GM21390 (cell line): Measurements from ENCODE around the gene PELO.

Source experiments
- ATAC-seq: cut with Tn5 transposase; IDR thresholded peaks from one replicate; pipeline ENCODE4 v1.9.1; 2021; ENCODE audit not compliant: unreplicated experiment

PELO gene

GRCh38 chr5:52827815-52828214 lies 40.1 kb downstream of the PELO start:
- ATAC-seq: no peak

DNA sequence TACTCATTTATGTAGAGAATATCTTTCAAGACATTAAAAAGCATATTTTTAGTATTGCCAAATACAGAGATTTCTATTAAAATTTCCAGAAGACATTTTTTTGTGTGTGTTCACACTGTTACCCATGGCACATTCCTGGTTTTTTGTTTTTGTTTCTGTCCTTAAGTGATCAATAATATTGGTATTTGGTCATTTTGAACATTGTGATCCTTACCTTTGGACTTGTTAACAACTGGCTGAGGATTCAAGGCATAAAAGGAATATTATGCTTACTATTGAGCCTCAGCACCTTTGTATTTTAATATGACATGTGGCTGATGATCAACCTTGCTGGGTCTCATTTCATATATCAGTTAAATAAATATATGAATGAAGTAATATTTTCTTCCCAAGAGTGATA lies 41.9 kb downstream of the PELO start:
- no peak for ATAC-seq

DNA sequence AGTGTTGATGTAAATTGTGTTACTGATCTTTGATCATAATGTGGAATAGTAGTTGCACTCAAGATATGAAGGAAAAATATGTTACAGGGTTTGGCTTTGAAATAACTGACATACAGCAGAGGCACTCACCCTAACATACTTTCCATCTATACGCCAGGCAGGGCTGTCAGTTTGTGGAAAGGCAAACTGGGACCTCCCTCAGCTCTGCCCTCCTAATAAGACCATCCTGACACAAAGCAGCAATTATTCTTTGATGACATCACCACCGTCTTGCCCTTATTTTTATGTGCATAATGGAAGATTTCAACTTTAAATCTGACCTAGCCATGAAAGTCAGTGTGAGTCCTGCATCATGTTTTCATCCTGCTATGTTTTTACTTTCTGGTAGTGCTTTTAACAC lies 42.9 kb downstream of the PELO start:
- no peak for ATAC-seq

- ATAC-seq: no peak
Measured at GRCh38 chr5:52831786-52832511, 44.2 kb downstream of the PELO start.

GRCh38 chr5:52834320-52834719 lies 46.6 kb downstream of the PELO start:
- ATAC-seq: no peak

- no peak for ATAC-seq
Measured at GRCh38 chr5:52837068-52837467, 49.4 kb downstream of the PELO start.
